ENCODE data around the gene TMEM184C.

Gene TMEM184C

GRCh38 chr4:147605499-147605898 lies 11.7 kb upstream of the TMEM184C start:
- DNase-seq: no peak

- DNase-seq: no peak
Observed at GRCh38 chr4:147607471-147607870, 9.7 kb upstream of the TMEM184C start.

GRCh38 chr4:147610686-147611085 lies 6.5 kb upstream of the TMEM184C start:
- no peak for DNase-seq

- no peak for DNase-seq
Observed at GRCh38 chr4:147616849-147617172, 386 bp upstream of the TMEM184C start.

- no peak for DNase-seq
Observed at GRCh38 chr4:147617841-147618691, 869 bp downstream of the TMEM184C start.

- no peak for DNase-seq
Observed at GRCh38 chr4:147620315-147620714, 3.1 kb downstream of the TMEM184C start.

GRCh38 chr4:147625733-147626132 lies 8.5 kb downstream of the TMEM184C start:
- no peak for DNase-seq

- DNase-seq: no peak
Observed at GRCh38 chr4:147626903-147627302, 9.7 kb downstream of the TMEM184C start.

GRCh38 chr4:147628415-147628814 lies 11.2 kb downstream of the TMEM184C start:
- DNase-seq: no peak

GRCh38 chr4:147629783-147630730 lies 12.9 kb downstream of the TMEM184C start:
- DNase-seq: no peak

GRCh38 chr4:147633113-147633512 lies 15.9 kb downstream of the TMEM184C start:
- no peak for DNase-seq

- no peak for DNase-seq
Observed at GRCh38 chr4:147633643-147634042, 16.4 kb downstream of the TMEM184C start.

- no peak for DNase-seq
Observed at GRCh38 chr4:147635348-147635747, 18.2 kb downstream of the TMEM184C start.

GRCh38 chr4:147638365-147638764 lies 21.2 kb downstream of the TMEM184C start:
- no peak for DNase-seq

GRCh38 chr4:147638942-147639341 lies 21.7 kb downstream of the TMEM184C start:
- DNase-seq: no peak

GRCh38 chr4:147639388-147639787 lies 22.2 kb downstream of the TMEM184C start:
- no peak for DNase-seq

- DNase-seq: no peak
Observed at GRCh38 chr4:147640331-147640730, 23.1 kb downstream of the TMEM184C start.

- no peak for DNase-seq
Observed at GRCh38 chr4:147643616-147644015, 26.4 kb downstream of the TMEM184C start.

- DNase-seq: no peak
Observed at GRCh38 chr4:147644471-147644870, 27.3 kb downstream of the TMEM184C start.

- no peak for DNase-seq
Observed at GRCh38 chr4:147645099-147645498, 27.9 kb downstream of the TMEM184C start.

GRCh38 chr4:147648656-147649055 lies 31.5 kb downstream of the TMEM184C start:
- no peak for DNase-seq

- DNase-seq: no peak
Observed at GRCh38 chr4:147651563-147651962, 34.4 kb downstream of the TMEM184C start.

GRCh38 chr4:147655639-147656038 lies 38.4 kb downstream of the TMEM184C start:
- DNase-seq: no peak

- no peak for DNase-seq
Observed at GRCh38 chr4:147658501-147658900, 41.3 kb downstream of the TMEM184C start.

Data from SIG-M5 (cell line).